ENCODE results near the gene PAPSS1.

DNA sequence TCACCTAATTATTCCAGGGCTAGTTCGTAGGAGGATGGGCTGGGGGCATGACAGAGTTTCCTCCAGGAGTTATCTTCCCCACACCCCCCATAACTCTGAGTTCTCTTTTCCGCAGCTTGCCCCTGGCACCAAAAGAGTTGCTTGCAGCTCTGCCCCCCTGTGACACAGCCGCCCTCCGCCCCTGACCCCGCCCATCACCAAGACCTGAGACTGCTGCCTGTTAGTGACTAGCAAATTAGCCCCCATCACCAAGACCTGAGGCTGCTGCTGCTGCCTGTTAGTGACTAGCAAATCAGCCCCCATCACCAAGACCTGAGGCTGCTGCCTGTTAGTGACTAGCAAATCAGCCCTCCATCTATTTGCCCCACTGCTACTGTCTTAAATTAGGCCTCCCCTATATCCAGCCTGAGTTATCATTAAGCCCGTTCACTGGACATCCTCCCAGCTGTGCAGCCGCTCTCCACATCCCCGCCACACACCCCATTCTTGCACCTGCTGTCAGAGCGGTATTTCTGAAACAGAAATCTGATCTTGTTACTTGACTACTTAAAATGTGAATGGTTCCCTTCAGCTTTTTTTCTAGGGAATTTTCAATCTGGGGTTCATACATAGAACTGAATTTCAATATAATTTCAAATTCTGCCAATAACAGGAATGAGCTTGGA lies 1.5 kb upstream of the PAPSS1 start:
- TF ChIP-seq, protein P1, sequence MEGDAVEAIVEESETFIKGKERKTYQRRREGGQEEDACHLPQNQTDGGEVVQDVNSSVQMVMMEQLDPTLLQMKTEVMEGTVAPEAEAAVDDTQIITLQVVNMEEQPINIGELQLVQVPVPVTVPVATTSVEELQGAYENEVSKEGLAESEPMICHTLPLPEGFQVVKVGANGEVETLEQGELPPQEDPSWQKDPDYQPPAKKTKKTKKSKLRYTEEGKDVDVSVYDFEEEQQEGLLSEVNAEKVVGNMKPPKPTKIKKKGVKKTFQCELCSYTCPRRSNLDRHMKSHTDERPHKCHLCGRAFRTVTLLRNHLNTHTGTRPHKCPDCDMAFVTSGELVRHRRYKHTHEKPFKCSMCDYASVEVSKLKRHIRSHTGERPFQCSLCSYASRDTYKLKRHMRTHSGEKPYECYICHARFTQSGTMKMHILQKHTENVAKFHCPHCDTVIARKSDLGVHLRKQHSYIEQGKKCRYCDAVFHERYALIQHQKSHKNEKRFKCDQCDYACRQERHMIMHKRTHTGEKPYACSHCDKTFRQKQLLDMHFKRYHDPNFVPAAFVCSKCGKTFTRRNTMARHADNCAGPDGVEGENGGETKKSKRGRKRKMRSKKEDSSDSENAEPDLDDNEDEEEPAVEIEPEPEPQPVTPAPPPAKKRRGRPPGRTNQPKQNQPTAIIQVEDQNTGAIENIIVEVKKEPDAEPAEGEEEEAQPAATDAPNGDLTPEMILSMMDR (IDR thresholded peaks at IDR 0.05): no peak
- no peak for TF ChIP-seq POLR2A (IDR thresholded peaks at IDR 0.05)
